HFF-Myc (cell line): Measurements from ENCODE around the gene NIN.

Experiments
- DNase-seq: peaks from one replicate; pipeline ENCODE4 v3.0.0-alpha.2; 2011; ENCODE audit warnings: low read depth; ENCODE audit errors: extremely low read depth
- H3K4me3 ChIP-seq: replicated peaks from 2 replicates; pipeline ENCODE4 v1.5.1; 2011; ENCODE audit warnings: low read depth, mild to moderate bottlenecking, control low read depth, low read length
- CTCF ChIP-seq: IDR thresholded peaks from 2 replicates; pipeline ENCODE4 v1.5.1; 2012; ENCODE audit warnings: mild to moderate bottlenecking, low read depth, low read length, control low read depth; ENCODE audit errors: missing control alignments

NIN gene

GRCh38 chr14:50677527-50678063 is 153.4 kb downstream of the NIN start:
- TF ChIP-seq CTCF, result no peak
- DNase-seq, result no peak
- no peak overlapping the region for H3K4me3 ChIP-seq

GRCh38 chr14:50676814-50677516 is 154.0 kb downstream of the NIN start:
- DNase-seq, result no peak
- TF ChIP-seq CTCF, result no peak
- H3K4me3 ChIP-seq, result no peak overlapping the region

- H3K4me3 ChIP-seq, result no peak overlapping the region
- DNase-seq, result no peak
- no peak for TF ChIP-seq CTCF
Measured at GRCh38 chr14:50675597-50675996, 155.4 kb downstream of the NIN start.

GRCh38 chr14:50670866-50671256 is 160.1 kb downstream of the NIN start:
- TF ChIP-seq CTCF, result no peak
- no peak for DNase-seq
- no peak overlapping the region for H3K4me3 ChIP-seq

- TF ChIP-seq CTCF, result no peak
- H3K4me3 ChIP-seq, result no peak overlapping the region
- DNase-seq, result no peak
Measured at GRCh38 chr14:50670196-50670865, 160.6 kb downstream of the NIN start.
